K562 (cell line): ENCODE measurements around the gene FOXA3. TPM values are rescaled to one million over a fixed set of nuclear protein-coding genes. Genes with fewer than 3 reads are reported as not detected.

ENCODE experiments used
- CTBP1 ChIP-seq: fragments of 450-650 bp; IDR thresholded peaks from 2 replicates; pipeline ENCODE4 v1.6.1; 2016; ENCODE audit warnings: borderline replicate concordance
- ETS2 ChIP-seq: IDR thresholded peaks from 2 replicates; pipeline ENCODE4 v1.6.1; 2016; ENCODE audit warnings: borderline replicate concordance, missing genetic modification characterization, mild to moderate bottlenecking, moderate library complexity, missing compliant biosample characterization; ENCODE audit not compliant: poor library complexity, severe bottlenecking
- MIER1 ChIP-seq: fragments of 450-650 bp; IDR thresholded peaks from 2 replicates; pipeline ENCODE4 v1.6.1; 2016; ENCODE audit warnings: antibody characterized with exemption, mild to moderate bottlenecking, low read depth
- NR1H2 ChIP-seq: sonication (generic); formaldehyde crosslinking; IDR thresholded peaks from 2 replicates; pipeline ENCODE4 v1.4.0; 2020; ENCODE audit warnings: mild to moderate bottlenecking, missing genetic modification reagents
- RBM25 ChIP-seq: fragments of 200-400 bp; formaldehyde crosslinking; IDR thresholded peaks from 2 replicates; pipeline ENCODE4 v1.6.1; 2018; ENCODE audit warnings: low read length, low read depth, moderate library complexity; ENCODE audit not compliant: severe bottlenecking
- TBP ChIP-seq: optimal IDR thresholded peaks from 2 replicates; pipeline ENCODE3; 2011; ENCODE audit warnings: low read depth, low read length, improper control_type of control experiment
- TEAD4 ChIP-seq, 2 experiments: sonication (generic) in 1 of 2; formaldehyde crosslinking in 1 of 2; IDR thresholded peaks; 2 replicates each; pipeline versions ENCODE4 v1.6.1 to v1.8.0; 2012 to 2022; ENCODE audit warnings: borderline replicate concordance in 1 of 2, inconsistent platforms in 1 of 2, low read length in 1 of 2, mild to moderate bottlenecking in 1 of 2, missing genetic modification reagents in 1 of 2
- ZFP91 ChIP-seq: sonication (generic); formaldehyde crosslinking; IDR thresholded peaks from 2 replicates; pipeline ENCODE4 v1.8.0; 2022; ENCODE audit warnings: mild to moderate bottlenecking, missing genetic modification reagents
- polyA plus RNA-seq, 8 experiments: library from polyadenylated mRNA; depleted of rRNA in 4 of 8; stranded (reverse) in 5 of 8; unstranded in 3 of 8; fragments of >200 nt; fragmentation: Nextera tagmentation in 2 of 8; fragmentation: Illumina TruSeq in 1 of 8; extraction: Ambion mirVana in 2 of 8; extraction: Trizol in 1 of 8; gene quantifications; 2 replicates each; pipeline versions ENCODE4 v1.2.1 to v1.2.3, GENCODE V29; 2011 to 2014; ENCODE audit warnings: inconsistent platforms in 1 of 8, missing spikeins in 1 of 8
- total RNA-seq, 7 experiments: library from RNA; depleted of rRNA in 6 of 7; stranded (reverse); fragments of >200 nt in 6 of 7; fragmentation: Illumina TruSeq in 2 of 7; extraction: Trizol in 2 of 7; gene quantifications; 2 replicates each; pipeline versions ENCODE4 v1.2.1 to v1.2.3, GENCODE V29; 2011 to 2021; ENCODE audit warnings: low replicate concordance in 1 of 7
- TF ChIP-seq, protein P1 (sequence below): sonication (generic); formaldehyde crosslinking; IDR thresholded peaks from 2 replicates; pipeline ENCODE4 v1.8.0; 2023; ENCODE audit warnings: mild to moderate bottlenecking, missing genetic modification reagents
- TF ChIP-seq, protein P2 (sequence below), 2 experiments: fragments of 250-450 bp in 1 of 2; fragments of 450-650 bp in 1 of 2; sonication (Bioruptor Pico) in 1 of 2; IDR thresholded peaks; 2 replicates each; pipeline versions ENCODE4 v1.6.1 to v1.8.0; 2016 to 2021; ENCODE audit warnings: mild to moderate bottlenecking in 2 of 2, moderate library complexity in 2 of 2, missing compliant biosample characterization in 1 of 2, missing genetic modification characterization in 1 of 2

The FOXA3 gene
- total and polyA plus RNA-seq, 9 of the 15 experiments (the other 6 are each of a cell fraction or from before 2014, with no cell fraction given) = 1.3 to 15.5 (median 4.7) TPM

DNA sequence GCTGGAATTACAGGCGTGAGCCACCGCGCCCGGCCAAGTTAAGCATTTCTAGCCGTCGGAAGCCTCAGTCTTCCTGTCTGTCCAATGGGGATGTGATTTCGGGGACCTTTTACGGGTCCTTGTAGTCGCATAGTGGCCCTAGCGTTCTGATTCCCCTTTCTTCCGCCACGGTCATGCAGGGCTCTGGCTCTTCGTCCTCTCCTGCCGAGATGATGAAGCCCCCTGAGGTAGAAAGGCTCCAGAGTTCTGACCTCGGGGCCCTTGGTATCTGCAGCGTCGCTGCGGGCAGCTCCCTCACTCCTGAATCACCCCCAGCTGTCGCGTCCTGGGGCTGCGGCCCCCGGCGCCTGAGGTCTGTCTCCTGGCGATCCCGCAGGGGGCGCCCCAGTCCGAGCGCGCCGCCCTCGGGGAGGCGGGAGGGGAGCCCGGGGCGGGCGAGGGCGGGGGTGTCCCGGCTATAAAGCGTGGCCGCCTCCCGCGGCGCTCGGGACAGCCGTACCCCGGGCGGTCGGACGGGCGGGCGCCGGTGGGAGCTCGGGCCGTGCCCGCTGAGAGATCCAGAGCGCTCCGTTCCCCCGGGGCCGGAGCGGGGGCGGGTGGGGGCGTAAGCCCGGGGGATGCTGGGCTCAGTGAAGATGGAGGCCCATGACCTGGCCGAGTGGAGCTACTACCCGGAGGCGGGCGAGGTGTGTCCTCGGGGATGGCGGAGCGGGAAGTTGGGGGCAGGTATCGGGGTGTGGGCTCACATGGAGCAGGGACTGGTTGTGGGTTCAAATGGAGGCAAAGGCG is at the start of gene FOXA3 (continued):
- TF ChIP-seq TEAD4 (IDR thresholded peaks at IDR 0.05; ENCODE audit: low read length) = 0 out of 2 replicates have a peak, but pooled peaks have one; percentile 7
- TF ChIP-seq TEAD4 (CRISPR knock-in tag; IDR thresholded peaks at IDR 0.05; ENCODE audit: borderline replicate concordance) = no peak
- TF ChIP-seq RBM25 = peak; percentile 84
- TF ChIP-seq, protein P1, sequence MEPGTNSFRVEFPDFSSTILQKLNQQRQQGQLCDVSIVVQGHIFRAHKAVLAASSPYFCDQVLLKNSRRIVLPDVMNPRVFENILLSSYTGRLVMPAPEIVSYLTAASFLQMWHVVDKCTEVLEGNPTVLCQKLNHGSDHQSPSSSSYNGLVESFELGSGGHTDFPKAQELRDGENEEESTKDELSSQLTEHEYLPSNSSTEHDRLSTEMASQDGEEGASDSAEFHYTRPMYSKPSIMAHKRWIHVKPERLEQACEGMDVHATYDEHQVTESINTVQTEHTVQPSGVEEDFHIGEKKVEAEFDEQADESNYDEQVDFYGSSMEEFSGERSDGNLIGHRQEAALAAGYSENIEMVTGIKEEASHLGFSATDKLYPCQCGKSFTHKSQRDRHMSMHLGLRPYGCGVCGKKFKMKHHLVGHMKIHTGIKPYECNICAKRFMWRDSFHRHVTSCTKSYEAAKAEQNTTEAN = peak; percentile 52
- TF ChIP-seq NR1H2 = no peak
- TF ChIP-seq ZFP91 (CRISPR knock-in tag) = 0 out of 2 replicates have a peak, but pooled peaks have one; percentile 24
- peak; percentile 52 for TF ChIP-seq CTBP1
- TF ChIP-seq, protein P2, sequence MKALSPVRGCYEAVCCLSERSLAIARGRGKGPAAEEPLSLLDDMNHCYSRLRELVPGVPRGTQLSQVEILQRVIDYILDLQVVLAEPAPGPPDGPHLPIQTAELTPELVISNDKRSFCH (CRISPR knock-in tag; IDR thresholded peaks at IDR 0.05) = no peak
- TF ChIP-seq, protein P2 (tag; IDR thresholded peaks at IDR 0.05) = peak; percentile 82
- no peak for TF ChIP-seq ETS2 (tag)
- peak; percentile 81 for TF ChIP-seq TBP
- peak; percentile 73; the same call in 1 of the 2 replicates for TF ChIP-seq MIER1
